IMR-90 (cell line): ENCODE data around the gene NTSR2. TPM values are rescaled to one million over a fixed set of nuclear protein-coding genes. Genes with fewer than 3 reads are reported as not detected.

Experiments
- ATAC-seq: fragments of 200-7000 bp; cut with Tn5 transposase; 2 replicates; pipeline ENCODE4 v1.9.1; 2020; ENCODE audit warnings: low read depth, mild to moderate bottlenecking, moderate library complexity
- BruUV-seq: library from RNA; stranded (reverse); fragments of 400-500 nt; replicated peaks from 2 replicates; lab custom pipeline; 2021; lab: Mats Ljungman, UMichigan
- CTCF ChIA-PET: fragments of 300-600 bp; formaldehyde crosslinking; extraction: SDS; loops from one replicate; lab custom pipeline; 2021; ENCODE audit warnings: antibody characterized with exemption; lab: Yijun Ruan, JAX
- POLR2A ChIA-PET: fragments of 300-600 bp; sonication (Branson Sonifier 250); formaldehyde crosslinking; loops from one replicate; lab custom pipeline; 2022; ENCODE audit warnings: antibody characterized with exemption; ENCODE audit not compliant: unreplicated experiment; lab: Charles Lee
- DNase-seq: peaks from one replicate; pipeline ENCODE4 v3.0.0; 2013
- H2AFZ ChIP-seq: replicated peaks from 2 replicates; pipeline ENCODE3; 2013; ENCODE audit warnings: low read length, mild to moderate bottlenecking; ENCODE audit not compliant: poor library complexity
- H2AK5ac ChIP-seq: 2 replicates; pipeline ENCODE4 v1.6.1; 2013; ENCODE audit warnings: low read depth, low read length, inconsistent platforms
- H2AK9ac ChIP-seq: replicated peaks from 2 replicates; pipeline ENCODE3; 2013; ENCODE audit warnings: mild to moderate bottlenecking, low read depth, low read length, moderate library complexity; ENCODE audit not compliant: poor library complexity
- H2BK120ac ChIP-seq: 2 replicates; pipeline ENCODE4 v1.6.1; 2013; ENCODE audit warnings: low read depth, low read length, inconsistent platforms
- H2BK15ac ChIP-seq: 3 replicates; pipeline ENCODE4 v1.6.1; 2013; ENCODE audit warnings: low read depth, low read length, inconsistent platforms
- H2BK20ac ChIP-seq: 2 replicates; pipeline ENCODE4 v1.6.1; 2013; ENCODE audit warnings: low read depth, mild to moderate bottlenecking, inconsistent platforms, low read length, moderate library complexity
- H2BK5ac ChIP-seq: 2 replicates; pipeline ENCODE4 v1.6.1; 2013; ENCODE audit warnings: mild to moderate bottlenecking, low read depth, low read length, inconsistent platforms; ENCODE audit not compliant: poor library complexity, severe bottlenecking
- H3K14ac ChIP-seq: replicated peaks from 2 replicates; pipeline ENCODE4 v1.6.1; 2013; ENCODE audit warnings: low read depth, low read length, inconsistent platforms
- H3K18ac ChIP-seq: 2 replicates; pipeline ENCODE4 v1.6.1; 2013; ENCODE audit warnings: low read depth, low read length, control low read depth
- H3K23ac ChIP-seq: 2 replicates; pipeline ENCODE4 v1.6.1; 2013; ENCODE audit warnings: low read depth, low read length, inconsistent platforms
- H3K27ac ChIP-seq: 2 replicates; pipeline ENCODE4 v1.5.1; 2013; ENCODE audit warnings: mild to moderate bottlenecking, control low read depth, low read length; ENCODE audit not compliant: insufficient read depth
- H3K27me3 ChIP-seq: 2 replicates; pipeline ENCODE4 v1.6.1; 2013; ENCODE audit warnings: low read length; ENCODE audit not compliant: control insufficient read depth, insufficient read depth
- H3K36me3 ChIP-seq: 2 replicates; pipeline ENCODE4 v1.6.1; 2013; ENCODE audit warnings: low read length, mixed read lengths; ENCODE audit not compliant: control insufficient read depth, insufficient read depth
- H3K4ac ChIP-seq: 2 replicates; pipeline ENCODE4 v1.6.1; 2013; ENCODE audit warnings: low read depth, low read length, inconsistent platforms
- H3K4me1 ChIP-seq: 2 replicates; pipeline ENCODE4 v1.6.1; 2013; ENCODE audit warnings: low read length, mixed read lengths; ENCODE audit not compliant: control insufficient read depth, insufficient read depth
- H3K4me2 ChIP-seq: 2 replicates; pipeline ENCODE4 v1.6.1; 2013; ENCODE audit warnings: low read depth, mild to moderate bottlenecking, control low read depth, low read length, moderate library complexity
- H3K4me3 ChIP-seq: 2 replicates; pipeline ENCODE4 v1.5.1; 2013; ENCODE audit warnings: low read depth, mild to moderate bottlenecking, control low read depth, low read length, moderate library complexity; ENCODE audit not compliant: insufficient read depth
- H3K56ac ChIP-seq: 2 replicates; pipeline ENCODE4 v1.6.1; 2013; ENCODE audit warnings: low read length, inconsistent platforms; ENCODE audit not compliant: insufficient read depth; ENCODE audit errors: extremely low read depth
- H3K79me1 ChIP-seq, 2 experiments: 2 replicates each; pipeline ENCODE4 v1.6.1; 2013; ENCODE audit warnings: low read length in 2 of 2, inconsistent platforms in 1 of 2, low read depth in 1 of 2
- H3K9ac ChIP-seq: 2 replicates; pipeline ENCODE4 v1.6.1; 2013; ENCODE audit warnings: low read depth, low read length, control low read depth
- H3K9me1 ChIP-seq: 2 replicates; pipeline ENCODE4 v1.6.1; 2013; ENCODE audit warnings: low read length, inconsistent platforms; ENCODE audit not compliant: insufficient read depth
- H3K9me3 ChIP-seq: 2 replicates; pipeline ENCODE4 v1.6.1; 2013; ENCODE audit warnings: low read length; ENCODE audit not compliant: control insufficient read depth, insufficient read depth
- H4K20me1 ChIP-seq: 2 replicates; pipeline ENCODE4 v1.6.1; 2013; ENCODE audit warnings: low read length, inconsistent platforms; ENCODE audit not compliant: insufficient read depth
- H4K5ac ChIP-seq: 2 replicates; pipeline ENCODE4 v1.6.1; 2013; ENCODE audit warnings: mild to moderate bottlenecking, low read depth, low read length, control low read depth
- H4K8ac ChIP-seq, 2 experiments: 2 replicates each; pipeline ENCODE4 v1.6.1; 2013; ENCODE audit warnings: low read depth in 2 of 2, low read length in 2 of 2, control low read depth in 1 of 2, inconsistent platforms in 1 of 2
- H4K91ac ChIP-seq: 2 replicates; pipeline ENCODE4 v1.6.1; 2013; ENCODE audit warnings: low read depth, low read length, inconsistent platforms; ENCODE audit not compliant: insufficient read depth
- BHLHE40 ChIP-seq: fragments of 150-350 bp; IDR thresholded peaks from 2 replicates; pipeline ENCODE4 v1.6.1; 2016; ENCODE audit warnings: mild to moderate bottlenecking, low read depth, low read length
- CEBPB ChIP-seq: IDR thresholded peaks from 2 replicates; pipeline ENCODE4 v1.6.1; 2012; ENCODE audit warnings: low read depth, low read length, improper control_type of control experiment
- CTCF ChIP-seq: conservative IDR thresholded peaks from 2 replicates; pipeline ENCODE4 v1.5.1; 2012; ENCODE audit warnings: mild to moderate bottlenecking, low read depth, low read length, improper control_type of control experiment
- ELK1 ChIP-seq: fragments of 150-350 bp; IDR thresholded peaks from 2 replicates; pipeline ENCODE4 v1.6.1; 2016; ENCODE audit warnings: low read depth, mild to moderate bottlenecking, low read length, moderate library complexity, borderline replicate concordance
- FOS ChIP-seq: fragments of 150-350 bp; IDR thresholded peaks from 2 replicates; pipeline ENCODE4 v1.6.1; 2016; ENCODE audit warnings: low read depth, low read length
- MAFK ChIP-seq: IDR thresholded peaks from 2 replicates; pipeline ENCODE4 v1.6.1; 2012; ENCODE audit warnings: low read depth, low read length, improper control_type of control experiment
- MXI1 ChIP-seq: IDR thresholded peaks from 2 replicates; pipeline ENCODE4 v1.6.1; 2012; ENCODE audit warnings: low read depth, mild to moderate bottlenecking, low read length, moderate library complexity, borderline replicate concordance
- NFE2L2 ChIP-seq: fragments of 150-350 bp; IDR thresholded peaks from 2 replicates; pipeline ENCODE4 v1.6.1; 2016; ENCODE audit warnings: low read depth, mild to moderate bottlenecking, low read length
- RCOR1 ChIP-seq: IDR thresholded peaks from 2 replicates; pipeline ENCODE4 v1.6.1; 2012; ENCODE audit warnings: mild to moderate bottlenecking, low read length, improper control_type of control experiment; ENCODE audit not compliant: insufficient replicate concordance
- RFX5 ChIP-seq: IDR thresholded peaks from 2 replicates; pipeline ENCODE4 v1.8.0; 2012; ENCODE audit warnings: low read depth, mild to moderate bottlenecking, low read length, moderate library complexity
- SMC3 ChIP-seq: fragments of 150-350 bp; IDR thresholded peaks from 2 replicates; pipeline ENCODE4 v1.6.1; 2016; ENCODE audit warnings: low read depth, mild to moderate bottlenecking, antibody characterized with exemption, low read length, moderate library complexity
- USF2 ChIP-seq: fragments of 150-350 bp; IDR thresholded peaks from 2 replicates; pipeline ENCODE4 v1.6.1; 2017; ENCODE audit warnings: mild to moderate bottlenecking, antibody characterized with exemption, low read length, low read depth
- WGBS, 2 experiments: methylation state at CpG; one replicate each; pipeline versions ENCODE4 v1.1.5 to v1.1.7; 2013; ENCODE audit warnings: missing lambda C conversion rate in 2 of 2; ENCODE audit not compliant: insufficient read length in 1 of 2; ENCODE audit errors: extremely low coverage in 2 of 2; 5-methylcytosine and 5-hydroxymethylcytosine counted together
- dilution Hi-C: fragments of 300-500 bp; cut with HindIII; formaldehyde crosslinking; loops from one replicate; pipeline ENCODE4 v1.14.3; 2018; ENCODE audit warnings: low sequenced_read_pairs; ENCODE audit not compliant: unreplicated experiment
- in situ Hi-C: fragments of 300-500 bp; cut with MboI; formaldehyde crosslinking; loops from 3 replicates; pipeline ENCODE4 v1.14.3; 2019; ENCODE audit warnings: low sequenced_read_pairs, inconsistent platforms, mixed read lengths
- intact Hi-C: fragments of 100-400 bp; cut with micrococcal nuclease; formaldehyde crosslinking; loops from 2 replicates; pipeline ENCODE4 v1.10.0; 2022
- polyA plus RNA-seq, 3 experiments: library from polyadenylated mRNA; depleted of rRNA; stranded (reverse); fragments of >200 nt; gene quantifications; 2 replicates each; pipeline ENCODE4 v1.2.3, GENCODE V29; 2012; ENCODE audit warnings: low replicate concordance in 1 of 3
- total RNA-seq: library from RNA; depleted of rRNA; stranded (reverse); fragments of >200 nt; gene quantifications from 2 replicates; pipeline ENCODE4 v1.2.3, GENCODE V29; 2012

The NTSR2 gene
- total and polyA plus RNA-seq, 2 of the 4 experiments (the other 2 are of a cell fraction), result not detected

- WGBS, 2 experiments, result 80% methylated on average over 1 of the region's 14 CpGs; no CpG with 5 or more reads in 1 of the 2 experiments
- Histone ChIP-seq H2BK5ac (no peak overlapping the region), H3K9me3 (no peaks in the 10 kb centered on the region), H3K9ac (no peak overlapping the region), H4K5ac (no peak overlapping the region), H3K4me3 (no peak overlapping the region), H2BK20ac (no peak overlapping the region), H3K56ac (no peak overlapping the region), H2BK120ac (no peak overlapping the region), H3K79me1 (no peaks in the 10 kb centered on the region), H2AFZ (no peak overlapping the region), H3K4me1 (no peaks in the 10 kb centered on the region), H3K4me2 (no peak overlapping the region), H3K36me3 (no peaks in the 10 kb centered on the region), H3K23ac (no peak overlapping the region), H4K8ac (no peak overlapping the region), H3K18ac (no peak overlapping the region), H3K9me1 (no peaks in the 10 kb centered on the region), H2AK5ac (no peak overlapping the region), H4K20me1 (no peaks in the 10 kb centered on the region), H4K91ac (no peak overlapping the region), H3K4ac (no peak overlapping the region), H3K27me3 (peaks cover 29% of the 10 kb centered on the region), H3K14ac (no peak overlapping the region), H3K27ac (no peak overlapping the region), H2AK9ac (no peak overlapping the region), H2BK15ac (no peak overlapping the region)
- no TSS peak for BruUV-seq
- TF ChIP-seq SMC3, result no peak
- TF ChIP-seq RFX5, result no peak
- no peak for TF ChIP-seq CEBPB
- no peak for TF ChIP-seq FOS
- TF ChIP-seq NFE2L2, result no peak
- TF ChIP-seq MAFK, result no peak
- TF ChIP-seq USF2, result no peak
- TF ChIP-seq MXI1, result no peak
- TF ChIP-seq BHLHE40, result no peak
- no peak for TF ChIP-seq ELK1
- TF ChIP-seq CTCF, result no peak
- TF ChIP-seq RCOR1, result no peak
- no peak for ATAC-seq
- in situ Hi-C loops (no loop called here), intact Hi-C loops (no loop called here), dilution Hi-C loops (no loop called here)
- no peak for DNase-seq
- POLR2A ChIA-PET, result no interaction called here
- CTCF ChIA-PET, result no interaction called here
Measured at GRCh38 chr2:11617527-11617926, 52.5 kb downstream of the NTSR2 start.
